OCI-LY3 (cell line): Measurements from ENCODE around the gene GLTP.
"Not testable (repeated sequence)": the region's sequence is repeated elsewhere in the genome, so short reads cannot be mapped to it uniquely, and the experiment has no call there.

ENCODE experiments used
- H2AFZ ChIP-seq: fragments of 200-600, 300-600 bp; shearing (Covaris generic); 2 replicates; pipeline ENCODE4 v1.6.0; 2014; ENCODE audit warnings: antibody characterized with exemption, low read depth, low read length
- H3K27ac ChIP-seq: fragments of 200-600, 300-600 bp; sonication (generic); 2 replicates; pipeline ENCODE4 v1.5.1; 2014; ENCODE audit warnings: mild to moderate bottlenecking, low read length, moderate library complexity, mixed read lengths
- H3K27me3 ChIP-seq: fragments of 200-600, 300-600 bp; sonication (generic); 2 replicates; pipeline ENCODE4 v1.6.1; 2014; ENCODE audit warnings: low read depth, low read length, mixed read lengths
- H3K36me3 ChIP-seq: fragments of 200-600, 300-600 bp; sonication (generic); replicated peaks from 2 replicates; pipeline ENCODE3; 2014; ENCODE audit warnings: low read depth, low read length, mixed read lengths
- H3K4me1 ChIP-seq: fragments of 300-600, 200-600 bp; sonication (generic); 2 replicates; pipeline ENCODE4 v1.6.1; 2014; ENCODE audit warnings: low read length, mixed read lengths
- H3K4me2 ChIP-seq: fragments of 200-600, 300-600 bp; sonication (generic); 2 replicates; pipeline ENCODE4 v1.6.1; 2014; ENCODE audit warnings: low read length, mixed read lengths
- H3K4me3 ChIP-seq: fragments of 300-600, 200-600 bp; sonication (generic); 2 replicates; pipeline ENCODE4 v1.5.1; 2014; ENCODE audit warnings: antibody characterized with exemption, mild to moderate bottlenecking, low read length, moderate library complexity
- H3K79me2 ChIP-seq: fragments of 300-600, 200-600 bp; shearing (Covaris generic); 2 replicates; pipeline ENCODE4 v1.6.1; 2014; ENCODE audit warnings: mild to moderate bottlenecking, low read length, mixed read lengths
- H3K9ac ChIP-seq: fragments of 300-600, 200-600 bp; shearing (Covaris generic); 2 replicates; pipeline ENCODE4 v1.6.0; 2014; ENCODE audit warnings: mild to moderate bottlenecking, low read length, moderate library complexity
- H3K9me3 ChIP-seq: fragments of 200-600, 300-600 bp; shearing (Covaris generic); 2 replicates; pipeline ENCODE4 v1.6.1; 2014; ENCODE audit warnings: low read length, mixed read lengths; ENCODE audit not compliant: insufficient read depth
- H4K20me1 ChIP-seq: fragments of 200-600, 300-600 bp; sonication (generic); 2 replicates; pipeline ENCODE4 v1.6.1; 2016; ENCODE audit warnings: low read length, mixed read lengths; ENCODE audit not compliant: insufficient read depth
- CTCF ChIP-seq: fragments of 200-600, 300-600 bp; sonication (generic); IDR thresholded peaks from 2 replicates; pipeline ENCODE4 v1.5.1; 2014; ENCODE audit warnings: antibody characterized with exemption, low read length, low read depth
- EZH2phosphoT487 ChIP-seq: fragments of 200-600 bp; shearing (Covaris generic); IDR thresholded peaks from 2 replicates; pipeline ENCODE4 v1.6.1; 2018; ENCODE audit warnings: antibody characterized with exemption, mixed run types, low read depth

Gene GLTP

GRCh38 chr12:109892165-109892715 lies 11.9 kb upstream of the GLTP start:
- Histone ChIP-seq H3K4me1 (peaks cover 39% of the 10 kb centered on the region), H3K27me3 (peaks cover 6% of the 10 kb centered on the region; the same call in 1 of the 2 replicates), H3K36me3 (no peaks in the 10 kb centered on the region), H3K79me2 (no peaks in the 10 kb centered on the region), H4K20me1 (no peaks in the 10 kb centered on the region), H3K9me3 (no peaks in the 10 kb centered on the region), H3K4me3 (no peak overlapping the region), H2AFZ (no peak overlapping the region), H3K9ac (no peak overlapping the region), H3K27ac (no peak overlapping the region), H3K4me2 (peak overlapping the region; percentile 36; the same call in 1 of the 2 replicates)
- TF ChIP-seq EZH2phosphoT487 = no peak
- TF ChIP-seq CTCF = no peak

GRCh38 chr12:109891731-109892130 lies 11.4 kb upstream of the GLTP start:
- not testable (repeated sequence) for H3K36me3 ChIP-seq, H3K9ac ChIP-seq, H3K9me3 ChIP-seq, H3K4me2 ChIP-seq, H3K79me2 ChIP-seq, H4K20me1 ChIP-seq, H2AFZ ChIP-seq, H3K27me3 ChIP-seq, H3K4me3 ChIP-seq, H3K27ac ChIP-seq
- peaks cover 39% of the 10 kb centered on the region for H3K4me1 ChIP-seq

DNA sequence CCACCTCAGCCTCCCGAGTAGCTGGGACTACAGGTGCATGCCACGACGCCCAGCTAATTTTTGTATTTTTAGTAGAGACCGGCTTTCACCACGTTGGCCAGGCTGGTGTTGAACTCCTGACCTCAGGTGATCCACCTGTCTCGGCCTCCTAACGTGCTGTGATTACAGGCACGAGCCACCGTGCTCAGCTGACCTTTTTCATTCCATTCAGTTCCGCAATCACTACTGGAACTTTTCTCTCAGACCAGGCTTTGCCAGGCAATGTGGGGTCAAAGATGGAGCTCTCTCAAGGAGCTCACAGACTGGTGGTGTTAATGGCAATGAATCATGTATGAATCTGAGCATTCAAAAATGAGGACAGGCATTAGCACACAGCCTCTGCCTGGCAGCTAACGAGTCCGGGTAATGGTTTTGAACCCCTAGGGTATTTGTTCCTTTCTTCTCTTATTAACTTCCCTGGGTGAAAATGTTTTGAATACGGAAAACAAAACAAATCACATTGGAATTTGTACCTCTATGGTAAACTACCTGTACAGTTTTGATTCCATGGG lies 10.4 kb upstream of the GLTP start:
- H3K27ac ChIP-seq = no peak overlapping the region
- H4K20me1 ChIP-seq = no peaks in the 10 kb centered on the region
- no peak for TF ChIP-seq EZH2phosphoT487
- no peak for TF ChIP-seq CTCF
- no peaks in the 10 kb centered on the region for H3K36me3 ChIP-seq
- no peak overlapping the region for H3K9ac ChIP-seq
- no peak overlapping the region for H2AFZ ChIP-seq
- H3K4me2 ChIP-seq = no peak overlapping the region
- H3K9me3 ChIP-seq = no peaks in the 10 kb centered on the region
- H3K27me3 ChIP-seq = peaks cover 6% of the 10 kb centered on the region; the same call in 1 of the 2 replicates
- H3K4me1 ChIP-seq = peaks cover 39% of the 10 kb centered on the region
- H3K4me3 ChIP-seq = no peak overlapping the region
- no peaks in the 10 kb centered on the region for H3K79me2 ChIP-seq

GRCh38 chr12:109888179-109889020 lies 8.1 kb upstream of the GLTP start:
- Histone ChIP-seq H3K4me3 (no peak overlapping the region), H3K27ac (no peak overlapping the region), H2AFZ (peak overlapping the region; percentile 84)

More at GRCh38 chr12:109888179-109889020, 8.1 kb upstream of the GLTP start:
- peaks cover 40% of the 10 kb centered on the region for H3K4me1 ChIP-seq
- no peaks in the 10 kb centered on the region for H4K20me1 ChIP-seq
- H3K9ac ChIP-seq = no peak overlapping the region
- TF ChIP-seq EZH2phosphoT487 (no peak), CTCF (no peak)
- H3K79me2 ChIP-seq = no peaks in the 10 kb centered on the region
- H3K27me3 ChIP-seq = peaks cover 6% of the 10 kb centered on the region; the same call in 1 of the 2 replicates
- H3K4me2 ChIP-seq = peak overlapping the region; percentile 45; the same call in 1 of the 2 replicates
- H3K9me3 ChIP-seq = no peaks in the 10 kb centered on the region
- no peaks in the 10 kb centered on the region for H3K36me3 ChIP-seq
